Caco-2 (cell line): Measurements from ENCODE around the gene MRFAP1L1. TPM values are rescaled to one million over a fixed set of nuclear protein-coding genes. Genes with fewer than 3 reads are reported as not detected.

Experiments used
- BruUV-seq: library from RNA; stranded (reverse); fragments of 400-500 nt; replicated peaks from 2 replicates; lab custom pipeline; 2021; lab: Mats Ljungman, UMichigan
- CTCF ChIA-PET: fragments of 300-600 bp; sonication (Branson Sonifier 250); formaldehyde crosslinking; loops from one replicate; lab custom pipeline; 2022; ENCODE audit warnings: antibody characterized with exemption; lab: Charles Lee
- POLR2A ChIA-PET: fragments of 300-600 bp; sonication (Branson Sonifier 250); formaldehyde crosslinking; loops from one replicate; lab custom pipeline; 2022; ENCODE audit warnings: antibody characterized with exemption; lab: Charles Lee
- DNase-seq, 2 experiments: peaks; one replicate each; pipeline versions ENCODE4 v3.0.0 to v3.0.0-alpha.2; 2020 to 2022
- H3K27me3 ChIP-seq: replicated peaks from 2 replicates; pipeline ENCODE4 v1.6.0; 2011; ENCODE audit warnings: low read length; ENCODE audit not compliant: control insufficient read depth, insufficient read depth
- H3K36me3 ChIP-seq: 2 replicates; pipeline ENCODE4 v1.5.1; 2011; ENCODE audit warnings: low read length; ENCODE audit not compliant: control insufficient read depth, insufficient read depth
- H3K4me1 ChIP-seq: fragments of 250-450 bp; sonication (Bioruptor Pico); 2 replicates; pipeline ENCODE4 v1.5.1; 2020; ENCODE audit warnings: mild to moderate bottlenecking
- H3K4me3 ChIP-seq: 2 replicates; pipeline ENCODE4 v1.5.1; 2011; ENCODE audit warnings: low read depth, mild to moderate bottlenecking, control low read depth, low read length
- H3K9me3 ChIP-seq: fragments of 250-450 bp; sonication (Bioruptor Pico); 2 replicates; pipeline ENCODE4 v1.5.1; 2020; ENCODE audit warnings: mild to moderate bottlenecking, moderate library complexity
- H3K27ac Mint-ChIP-seq: one replicate; pipeline ENCODE4 v1.8.0; 2022; ENCODE audit warnings: mixed read lengths; ENCODE audit not compliant: unreplicated experiment
- H3K27me3 Mint-ChIP-seq: one replicate; pipeline ENCODE4 v1.8.0; 2022; ENCODE audit warnings: mixed read lengths; ENCODE audit not compliant: insufficient read depth, unreplicated experiment
- H3K36me3 Mint-ChIP-seq: one replicate; pipeline ENCODE4 v1.8.0; 2022; ENCODE audit warnings: mild to moderate bottlenecking, mixed read lengths; ENCODE audit not compliant: insufficient read depth, unreplicated experiment
- H3K4me1 Mint-ChIP-seq: one replicate; pipeline ENCODE4 v1.8.0; 2022; ENCODE audit warnings: low read depth, mixed read lengths; ENCODE audit not compliant: unreplicated experiment
- H3K4me3 Mint-ChIP-seq: one replicate; pipeline ENCODE4 v1.8.0; 2022; ENCODE audit warnings: mild to moderate bottlenecking, moderate library complexity, mixed read lengths; ENCODE audit not compliant: unreplicated experiment
- H3K9me3 Mint-ChIP-seq: one replicate; pipeline ENCODE4 v1.8.0; 2022; ENCODE audit warnings: mixed read lengths; ENCODE audit not compliant: unreplicated experiment
- CTCF ChIP-seq, 2 experiments: fragments of 200-600 bp in 1 of 2; IDR thresholded peaks; 1 replicate in 1 of 2; 2 replicates in 1 of 2; pipeline versions ENCODE4 v1.5.1 to v1.8.0; 2011 to 2022; ENCODE audit warnings: antibody characterized with exemption in 1 of 2, control low read depth in 1 of 2, inconsistent platforms in 1 of 2, low read depth in 1 of 2, low read length in 1 of 2, mild to moderate bottlenecking in 1 of 2, moderate library complexity in 1 of 2; ENCODE audit not compliant: insufficient read depth in 1 of 2, severe bottlenecking in 1 of 2, unreplicated experiment in 1 of 2
- intact Hi-C: fragments of 100-400 bp; cut with micrococcal nuclease; formaldehyde crosslinking; loops from one replicate; pipeline ENCODE4 v1.10.0; 2022; ENCODE audit not compliant: unreplicated experiment
- total RNA-seq: library from RNA; stranded (reverse); gene quantifications from 2 replicates; pipeline ENCODE4 v1.2.3, GENCODE V29; 2022

The MRFAP1L1 gene
- total RNA-seq, 1 experiment from 2014 or later: 47.5 TPM

DNA sequence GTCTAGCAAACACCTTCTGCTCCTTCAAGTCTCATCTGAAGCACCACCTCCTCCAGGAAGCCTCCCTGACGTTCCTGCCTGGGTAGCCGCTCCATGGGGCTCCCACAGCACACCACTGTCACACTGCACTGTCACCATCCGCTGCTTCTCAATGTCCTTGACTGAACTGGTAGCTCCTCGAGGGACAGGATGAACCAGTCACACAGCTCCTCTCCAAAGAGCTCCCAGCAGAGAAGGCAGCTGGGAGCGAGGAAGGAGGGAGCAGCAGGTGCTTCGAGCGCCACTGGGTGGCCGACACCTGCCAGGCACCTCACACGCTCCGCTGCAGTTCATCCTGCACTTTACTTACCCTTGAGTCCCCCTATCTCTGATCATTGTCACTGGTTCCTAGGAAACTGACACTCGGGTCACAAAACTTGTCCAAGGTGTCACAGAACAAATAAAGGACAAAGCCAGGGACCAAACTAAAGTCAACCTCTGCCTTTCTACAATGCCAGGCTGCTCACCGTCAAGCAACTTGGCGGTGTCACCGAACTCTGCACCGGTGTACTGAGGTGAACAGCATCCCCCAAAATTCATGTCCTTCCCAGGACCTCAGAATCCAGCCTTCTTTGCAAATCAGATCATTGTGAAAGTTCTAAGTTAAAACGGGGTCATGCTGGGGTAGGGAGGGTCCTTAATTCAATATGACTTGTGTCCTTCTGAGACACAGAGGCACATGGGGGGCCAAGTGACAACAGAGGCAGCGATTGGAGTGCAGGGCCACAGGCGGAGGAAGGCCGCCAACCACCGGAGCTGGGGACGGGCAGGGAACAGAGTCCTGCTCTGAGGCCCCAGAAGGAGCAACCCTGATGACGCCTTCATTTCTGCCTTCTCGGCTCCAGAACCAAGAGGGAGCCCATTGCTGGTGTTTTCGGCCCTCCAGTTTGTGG lies 21.5 kb downstream of the MRFAP1L1 start:
- POLR2A ChIA-PET: interaction anchor here (1.0 to 2.0 kb wide), 3 partner anchors 13 to 15 kb away, joined by 3 to 14 read pairs (median 6); a partner anchor contains a TSS
- peak overlapping the region; percentile 94 for H3K27ac Mint-ChIP-seq
- Histone ChIP-seq H3K4me1 (peaks cover 39% of the 10 kb centered on the region), H3K9me3 (no peaks in the 10 kb centered on the region), H3K4me3 (no peak overlapping the region), H3K36me3 (no peaks in the 10 kb centered on the region), H3K27me3 (no peaks in the 10 kb centered on the region)
- peak overlapping the region; percentile 64 for H3K4me3 Mint-ChIP-seq
- intact Hi-C loops: loop anchor here (2.0 to 10.0 kb wide), 2 partner anchors 47 to 63 kb away; partner anchors contain the start of gene MRFAP1
- TF ChIP-seq CTCF (IDR thresholded peaks at IDR 0.05; ENCODE audit: insufficient read depth in 1 of 2, low read depth in 1 of 2, low read length in 1 of 2, severe bottlenecking in 1 of 2, unreplicated experiment in 1 of 2): peak; percentile 11 to 34
- H3K36me3 Mint-ChIP-seq: peaks cover 22% of the 10 kb centered on the region
- no peaks in the 10 kb centered on the region for H3K9me3 Mint-ChIP-seq
- BruUV-seq: TSS peak; percentile 7
- DNase-seq: peak; percentile 75 to 78
- no peaks in the 10 kb centered on the region for H3K27me3 Mint-ChIP-seq
- CTCF ChIA-PET: interaction anchor here (0.7 to 4.5 kb wide), 2 partner anchors 14 to 383 kb away, joined by 3 to 60 read pairs; a partner anchor contains a TSS
- peaks cover 42% of the 10 kb centered on the region for H3K4me1 Mint-ChIP-seq

GRCh38 chr4:6686104-6686787 lies 23.4 kb downstream of the MRFAP1L1 start:
- ChIA-PET POLR2A (no interaction called here), CTCF (interaction anchor here (4.5 kb wide), 1 partner anchor 12 kb away, joined by 60 read pairs; a partner anchor contains a TSS)
- H3K4me3 Mint-ChIP-seq: no peak overlapping the region
- H3K4me1 ChIP-seq: peaks cover 32% of the 10 kb centered on the region
- H3K36me3 ChIP-seq: no peaks in the 10 kb centered on the region
- no peaks in the 10 kb centered on the region for H3K9me3 ChIP-seq
- no peaks in the 10 kb centered on the region for H3K9me3 Mint-ChIP-seq
- no peak overlapping the region for H3K4me3 ChIP-seq
- H3K4me1 Mint-ChIP-seq: peaks cover 35% of the 10 kb centered on the region
- peaks cover 22% of the 10 kb centered on the region for H3K36me3 Mint-ChIP-seq
- BruUV-seq: no TSS peak
- H3K27me3 Mint-ChIP-seq: no peaks in the 10 kb centered on the region
- DNase-seq: no peak
- no peak overlapping the region for H3K27ac Mint-ChIP-seq
- peak in 1 of 2 experiments; percentile 12 for TF ChIP-seq CTCF (IDR thresholded peaks at IDR 0.05; ENCODE audit: insufficient read depth in 1 of 2, low read depth in 1 of 2, low read length in 1 of 2, severe bottlenecking in 1 of 2, unreplicated experiment in 1 of 2)
- intact Hi-C loops: loop anchor here (10.0 kb wide), 1 partner anchor 61 kb away; no protein-coding TSS in a partner anchor
- H3K27me3 ChIP-seq: no peaks in the 10 kb centered on the region

DNA sequence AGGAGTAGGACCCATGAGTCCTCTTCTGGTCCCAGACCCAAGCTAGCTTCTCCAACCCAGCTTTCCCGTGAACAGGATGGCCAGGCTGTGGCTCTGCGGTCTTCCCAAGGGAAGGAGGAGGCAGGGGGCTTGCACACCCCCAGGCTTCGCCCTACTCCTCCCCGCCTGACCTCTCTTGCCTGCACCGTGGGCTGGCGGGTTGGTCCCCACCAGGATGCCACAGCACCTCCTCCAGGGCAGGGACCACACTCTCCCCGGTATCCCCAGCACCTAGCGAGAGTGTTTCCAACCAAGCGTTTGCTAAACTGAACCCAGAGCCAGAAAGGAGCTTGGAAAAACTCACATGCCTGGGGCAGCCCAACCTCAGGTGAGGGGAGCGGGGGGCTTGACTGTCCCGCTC lies 25.0 kb downstream of the MRFAP1L1 start:
- H3K36me3 ChIP-seq: no peaks in the 10 kb centered on the region
- H3K4me3 Mint-ChIP-seq: no peak overlapping the region
- DNase-seq: no peak
- POLR2A ChIA-PET: interaction anchor here (1.0 kb wide), 1 partner anchor 11 kb away, joined by 5 read pairs; a partner anchor contains a TSS
- H3K4me3 ChIP-seq: no peak overlapping the region
- no peak for TF ChIP-seq CTCF (IDR thresholded peaks at IDR 0.05; ENCODE audit: insufficient read depth in 1 of 2, low read depth in 1 of 2, low read length in 1 of 2, severe bottlenecking in 1 of 2, unreplicated experiment in 1 of 2)
- H3K9me3 ChIP-seq: no peaks in the 10 kb centered on the region
- peaks cover 28% of the 10 kb centered on the region for H3K4me1 Mint-ChIP-seq
- no peak overlapping the region for H3K27ac Mint-ChIP-seq
- peaks cover 24% of the 10 kb centered on the region for H3K4me1 ChIP-seq
- peaks cover 15% of the 10 kb centered on the region for H3K36me3 Mint-ChIP-seq
- no TSS peak for BruUV-seq
- H3K9me3 Mint-ChIP-seq: no peaks in the 10 kb centered on the region
- intact Hi-C loops: loop anchor here (10.0 kb wide), 1 partner anchor 60 kb away; no protein-coding TSS in a partner anchor
- H3K27me3 Mint-ChIP-seq: no peaks in the 10 kb centered on the region
- CTCF ChIA-PET: no interaction called here
- no peaks in the 10 kb centered on the region for H3K27me3 ChIP-seq
